ENCODE data around the gene TRIB2.

Gene TRIB2

GRCh38 chr2:12716282-12717190 lies at the start of gene TRIB2:
TSS of gene TRIB2 (plus strand) at chr2:12716936. CDS start at chr2:12718308, 1,372 bp downstream.
- H3K27ac ChIP-seq: peak within 1 kb of the TSS; percentile 84
- TF ChIP-seq, protein P1, sequence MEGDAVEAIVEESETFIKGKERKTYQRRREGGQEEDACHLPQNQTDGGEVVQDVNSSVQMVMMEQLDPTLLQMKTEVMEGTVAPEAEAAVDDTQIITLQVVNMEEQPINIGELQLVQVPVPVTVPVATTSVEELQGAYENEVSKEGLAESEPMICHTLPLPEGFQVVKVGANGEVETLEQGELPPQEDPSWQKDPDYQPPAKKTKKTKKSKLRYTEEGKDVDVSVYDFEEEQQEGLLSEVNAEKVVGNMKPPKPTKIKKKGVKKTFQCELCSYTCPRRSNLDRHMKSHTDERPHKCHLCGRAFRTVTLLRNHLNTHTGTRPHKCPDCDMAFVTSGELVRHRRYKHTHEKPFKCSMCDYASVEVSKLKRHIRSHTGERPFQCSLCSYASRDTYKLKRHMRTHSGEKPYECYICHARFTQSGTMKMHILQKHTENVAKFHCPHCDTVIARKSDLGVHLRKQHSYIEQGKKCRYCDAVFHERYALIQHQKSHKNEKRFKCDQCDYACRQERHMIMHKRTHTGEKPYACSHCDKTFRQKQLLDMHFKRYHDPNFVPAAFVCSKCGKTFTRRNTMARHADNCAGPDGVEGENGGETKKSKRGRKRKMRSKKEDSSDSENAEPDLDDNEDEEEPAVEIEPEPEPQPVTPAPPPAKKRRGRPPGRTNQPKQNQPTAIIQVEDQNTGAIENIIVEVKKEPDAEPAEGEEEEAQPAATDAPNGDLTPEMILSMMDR (conservative IDR thresholded peaks at IDR 0.05): peak; percentile 28; the same call in 1 of the 2 replicates

DNA sequence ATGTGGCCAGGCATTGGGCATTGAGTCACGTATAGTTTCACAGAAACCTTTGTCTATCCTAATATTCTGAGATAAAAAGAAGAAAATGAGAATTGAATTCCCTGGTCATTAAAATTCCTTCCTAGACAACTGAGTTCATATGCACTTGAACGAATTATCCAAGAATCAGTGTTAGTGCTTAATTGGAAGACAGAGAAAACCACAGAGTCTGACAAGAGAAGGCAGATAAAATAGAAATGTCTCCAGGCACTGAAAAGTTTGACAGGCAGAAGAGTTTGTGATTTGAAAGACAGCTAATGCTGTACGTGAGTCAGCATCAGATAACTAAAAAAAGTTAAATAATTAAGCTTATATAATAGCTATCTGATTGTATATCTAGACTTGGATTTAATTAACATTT lies 47.7 kb upstream of the TRIB2 start:
- TF ChIP-seq, protein P1 (conservative IDR thresholded peaks at IDR 0.05): no peak
- no peak overlapping the region for H3K27ac ChIP-seq

DNA sequence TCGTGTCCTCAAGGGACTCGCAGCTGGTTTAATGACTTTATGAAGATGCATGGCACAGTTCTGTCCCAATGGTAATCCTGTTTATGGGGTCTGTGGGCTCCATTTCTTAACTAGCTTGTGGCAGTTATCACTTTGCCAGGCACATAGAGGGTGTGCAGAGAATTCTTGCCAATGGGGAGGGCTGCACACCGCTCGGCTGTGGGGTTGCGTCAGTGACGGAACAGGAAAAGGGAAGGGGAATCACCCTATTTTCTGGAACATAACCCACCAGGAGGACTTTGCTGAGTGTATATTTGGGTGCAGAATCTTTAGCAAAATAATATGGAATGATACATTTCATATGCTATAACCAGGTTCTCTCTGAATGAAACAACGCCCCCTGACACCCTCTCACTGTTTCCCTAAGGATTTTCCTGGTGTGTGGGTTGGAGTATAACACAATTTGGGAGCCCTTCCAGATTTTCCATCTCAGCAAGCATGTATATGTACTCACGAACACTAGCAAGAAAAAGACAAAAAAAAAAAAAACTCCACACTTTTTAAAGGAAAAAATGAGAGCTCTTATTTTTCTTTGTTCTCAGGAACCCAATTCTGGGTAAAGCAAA lies 43.9 kb upstream of the TRIB2 start:
- TF ChIP-seq, protein P1 (conservative IDR thresholded peaks at IDR 0.05): no peak
- no peak overlapping the region for H3K27ac ChIP-seq

DNA sequence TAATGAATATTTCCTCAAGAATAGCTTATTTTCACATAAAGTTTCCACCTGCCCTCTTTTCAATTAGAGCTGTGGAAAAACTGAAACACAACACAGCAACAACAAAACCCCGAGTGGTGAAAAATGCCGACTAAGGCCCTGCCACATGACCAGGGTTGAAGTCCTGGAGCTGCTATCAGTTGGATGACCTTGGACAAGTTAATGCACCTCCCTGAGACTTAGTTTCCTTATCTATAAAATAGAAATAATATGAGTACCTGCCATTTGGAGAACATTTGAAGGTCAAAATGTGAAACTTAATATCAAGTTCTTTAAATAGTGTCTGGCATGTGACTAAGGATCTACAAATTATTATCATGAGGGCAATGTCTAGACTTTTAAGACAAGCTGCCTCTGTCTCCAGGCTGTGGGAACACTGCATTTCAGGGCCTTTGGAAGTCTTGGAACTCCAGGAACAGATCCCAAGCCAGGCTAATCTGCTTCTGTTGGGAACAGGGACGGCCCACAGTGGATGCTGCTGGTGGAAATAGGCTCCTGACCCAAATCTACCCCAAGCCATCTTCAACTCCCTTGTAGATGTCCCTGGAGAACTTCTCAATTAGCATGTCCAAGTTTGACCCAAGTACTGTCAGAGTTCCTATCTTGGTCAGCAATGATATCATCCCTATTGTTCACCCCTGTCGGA lies 42.0 kb upstream of the TRIB2 start:
- TF ChIP-seq, protein P1 (conservative IDR thresholded peaks at IDR 0.05): no peak
- H3K27ac ChIP-seq: no peak overlapping the region

DNA sequence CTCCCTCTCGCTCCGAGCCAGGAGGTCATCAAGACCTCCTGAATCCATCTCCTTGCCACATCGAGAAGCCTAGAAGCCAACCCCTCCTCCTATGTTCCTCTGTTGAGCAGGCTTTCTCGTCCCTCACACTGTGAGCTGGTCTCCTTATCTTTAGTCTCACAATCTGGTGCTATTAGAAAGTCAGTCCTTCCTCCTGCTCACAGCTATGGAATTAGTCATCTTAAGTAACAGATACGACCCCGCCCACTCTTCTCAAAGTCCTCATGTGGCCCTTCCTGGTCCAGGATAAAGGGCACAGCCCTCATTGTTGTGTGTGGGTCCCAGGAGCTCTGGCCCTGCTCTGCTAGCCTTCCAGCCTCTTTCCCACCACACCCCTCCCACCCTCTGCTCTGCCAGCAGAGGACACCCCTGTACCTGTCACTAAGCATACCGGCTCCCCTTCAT lies 41.4 kb upstream of the TRIB2 start:
- TF ChIP-seq, protein P1 (conservative IDR thresholded peaks at IDR 0.05): no peak
- H3K27ac ChIP-seq: no peak overlapping the region

DNA sequence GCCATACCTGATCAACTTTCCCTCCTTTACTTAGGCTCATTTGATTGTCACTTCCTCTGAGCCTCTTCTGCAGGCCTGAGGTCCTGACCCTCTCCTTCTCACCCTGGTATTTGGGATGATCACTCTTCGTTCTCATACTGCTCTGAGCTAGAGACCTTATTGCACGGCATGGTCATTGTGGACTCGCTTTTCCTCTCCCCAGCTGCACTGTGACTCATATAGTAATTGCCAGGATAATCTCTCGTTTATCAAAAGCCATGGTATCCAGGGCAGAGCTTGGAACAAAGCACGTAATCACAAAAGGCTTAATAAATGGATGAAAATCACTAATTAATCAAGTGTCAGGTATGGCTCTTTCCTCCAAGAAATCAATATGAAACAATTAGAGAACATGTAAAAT lies 40.9 kb upstream of the TRIB2 start:
- TF ChIP-seq, protein P1 (conservative IDR thresholded peaks at IDR 0.05): no peak
- no peak overlapping the region for H3K27ac ChIP-seq

DNA sequence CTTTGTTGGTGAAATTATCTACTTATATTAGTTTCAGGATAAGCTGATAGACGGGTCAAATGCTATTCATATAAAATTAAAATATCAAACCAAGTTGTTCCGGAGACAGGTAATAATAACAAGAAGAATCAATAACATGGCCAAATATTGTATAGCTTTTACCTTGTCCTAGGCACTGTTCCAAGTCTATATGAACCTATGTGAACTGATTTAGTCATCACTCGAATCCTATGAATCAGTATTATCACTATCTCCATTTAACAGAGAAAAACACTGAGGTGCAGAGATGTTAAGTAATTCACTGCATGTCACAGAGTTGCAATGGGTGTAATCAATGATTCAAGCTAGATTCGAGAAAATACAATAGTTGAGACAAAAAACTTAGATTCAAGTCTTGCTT lies 40.0 kb upstream of the TRIB2 start:
- TF ChIP-seq, protein P1 (conservative IDR thresholded peaks at IDR 0.05): no peak
- H3K27ac ChIP-seq: no peak overlapping the region

All from VCaP (cell line).